Stimulated activated CD8-positive, alpha-beta memory T cell treated with anti-CD3 and anti-CD28 coated beads, Interleukin-7, amount 100 ng/mL, for 48 hours (primary cell): ENCODE measurements around the gene C1orf50.
A peak's percentile ranks its signal among the peaks of the same experiment; 100 is the strongest.

Experiments used
- DNase-seq, 2 donors: peaks; one replicate each; pipeline ENCODE4 v3.0.0-alpha.2; 2020; ENCODE audit warnings: low read depth in 1 of 2; ENCODE audit errors: extremely low read depth in 1 of 2

The C1orf50 gene

GRCh38 chr1:42758641-42759040, 8.4 kb upstream of the C1orf50 start:
- no peak for DNase-seq

- DNase-seq, result no peak
These were observed 7.9 kb upstream of the C1orf50 start for GRCh38 chr1:42759114-42759513.

GRCh38 chr1:42761567-42761966, 5.5 kb upstream of the C1orf50 start:
- DNase-seq, result no peak

GRCh38 chr1:42762269-42762668, 4.8 kb upstream of the C1orf50 start:
- DNase-seq, result no peak

- no peak for DNase-seq
These were observed 1.8 kb upstream of the C1orf50 start for GRCh38 chr1:42765269-42765668.

- no peak for DNase-seq
These were observed 963 bp upstream of the C1orf50 start for GRCh38 chr1:42765832-42766740.

GRCh38 chr1:42767510-42768000, 506 bp downstream of the C1orf50 start:
- DNase-seq, result no peak

GRCh38 chr1:42768172-42768571, 1.1 kb downstream of the C1orf50 start:
- no peak for DNase-seq

GRCh38 chr1:42769811-42770210, 2.8 kb downstream of the C1orf50 start:
- no peak for DNase-seq

GRCh38 chr1:42773420-42773819, 6.4 kb downstream of the C1orf50 start:
- DNase-seq, result no peak

- DNase-seq, result no peak
These were observed 8.0 kb downstream of the C1orf50 start for GRCh38 chr1:42774928-42775526.

GRCh38 chr1:42776502-42776901, 9.5 kb downstream of the C1orf50 start:
- DNase-seq, result no peak

GRCh38 chr1:42777852-42778251, 10.8 kb downstream of the C1orf50 start:
- no peak for DNase-seq

- no peak for DNase-seq
These were observed 12.7 kb downstream of the C1orf50 start for GRCh38 chr1:42779725-42780124.

GRCh38 chr1:42780176-42780575, 13.1 kb downstream of the C1orf50 start:
- DNase-seq, result no peak

- DNase-seq, result no peak
These were observed 16.0 kb downstream of the C1orf50 start for GRCh38 chr1:42783092-42783491.

- DNase-seq, result no peak
These were observed 17.5 kb downstream of the C1orf50 start for GRCh38 chr1:42784547-42784945.

GRCh38 chr1:42784946-42785693, 18.1 kb downstream of the C1orf50 start, which contains the start of gene TMEM269:
Gene TMEM269 (plus strand): TSS chr1:42784991. CDS start chr1:42789894, 4,903 bp downstream.
- peak; percentile 9 to 18 for DNase-seq

GRCh38 chr1:42786097-42786496, 19.0 kb downstream of the C1orf50 start:
- DNase-seq, result no peak

GRCh38 chr1:42788021-42788420, 21.0 kb downstream of the C1orf50 start:
- DNase-seq, result no peak

GRCh38 chr1:42793824-42794223, 26.8 kb downstream of the C1orf50 start:
- DNase-seq, result no peak
